ENCODE measurements around the gene ZNF14.
A peak's percentile ranks its signal among the peaks of the same experiment; 100 is the strongest.
"Not testable (repeated sequence)": the region's sequence is repeated elsewhere in the genome, so short reads cannot be mapped to it uniquely, and the experiment has no call there.

Gene ZNF14

GRCh38 chr19:19746286-19747213 lies 13.6 kb upstream of the ZNF14 start:
- DNase-seq, result no peak

- no peak for DNase-seq
Measured at GRCh38 chr19:19745496-19746285, 12.8 kb upstream of the ZNF14 start.

- DNase-seq, result no peak
Measured at GRCh38 chr19:19744641-19745040, 11.7 kb upstream of the ZNF14 start.

DNA sequence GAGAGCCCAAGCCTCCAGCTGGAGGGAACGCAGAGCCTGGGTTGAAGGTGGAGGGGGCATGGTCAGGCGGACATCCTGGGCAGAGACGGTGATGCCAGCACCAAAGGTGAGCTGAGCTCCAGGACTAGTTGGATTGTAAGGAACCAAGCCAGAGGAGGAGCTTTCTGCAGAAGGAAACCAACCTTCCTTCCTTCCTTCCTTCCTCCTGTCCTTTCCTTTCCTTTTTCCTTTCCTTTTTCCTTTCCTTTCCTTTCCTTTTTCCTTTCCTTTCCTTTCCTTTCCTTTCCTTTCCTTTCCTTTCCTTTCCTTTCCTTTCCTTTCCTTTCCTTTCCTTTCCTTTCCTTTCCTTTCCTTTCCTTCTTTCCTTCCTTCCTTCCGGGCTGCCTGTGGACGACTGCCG lies 11.0 kb upstream of the ZNF14 start:
- DNase-seq, result not testable (repeated sequence)

GRCh38 chr19:19743176-19743575 lies 10.3 kb upstream of the ZNF14 start:
- DNase-seq, result no peak

DNA sequence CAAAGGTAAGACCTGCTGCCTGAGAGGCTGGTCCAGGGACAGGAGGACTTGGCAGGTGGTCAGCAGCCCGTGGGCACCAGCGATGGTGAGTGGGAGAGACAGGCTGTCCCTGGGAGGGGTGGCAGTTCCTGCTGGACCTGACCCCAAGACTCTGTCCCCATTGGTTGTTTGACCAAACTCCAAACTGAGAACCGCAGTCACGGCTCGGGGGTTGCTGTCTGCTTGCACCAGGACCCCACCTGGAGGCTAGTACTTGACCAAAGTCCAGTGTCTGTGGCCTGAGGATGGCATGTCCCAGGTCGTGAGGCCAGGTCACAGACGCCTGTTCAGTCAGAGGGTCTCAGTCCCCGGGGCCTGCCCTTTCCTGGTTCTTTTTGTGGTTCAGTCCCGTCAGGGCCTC lies 9.9 kb upstream of the ZNF14 start:
- DNase-seq, result no peak

DNA sequence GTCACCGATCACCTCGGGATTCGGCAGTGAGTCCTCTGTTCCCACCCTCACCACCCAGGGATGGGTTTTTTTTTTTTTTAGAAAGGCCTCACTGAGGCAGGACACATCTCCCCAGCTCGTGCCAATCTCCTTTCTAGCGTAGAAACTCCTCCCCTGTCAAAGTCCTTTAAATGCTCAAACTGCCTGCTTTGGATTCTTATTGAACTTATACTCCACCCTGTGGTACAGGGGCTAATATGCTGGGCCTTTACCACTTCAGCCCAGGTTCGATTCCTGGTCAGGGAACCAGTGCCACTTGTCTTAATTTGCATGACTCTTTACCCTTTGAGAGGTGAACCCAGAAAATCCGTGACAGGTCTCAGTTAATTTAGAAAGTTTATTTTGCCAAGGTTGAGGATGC lies 8.3 kb upstream of the ZNF14 start:
- no peak for DNase-seq

- DNase-seq, result no peak
Measured at GRCh38 chr19:19740755-19741154, 7.8 kb upstream of the ZNF14 start.

- DNase-seq, result no peak
Measured at GRCh38 chr19:19738564-19738963, 5.7 kb upstream of the ZNF14 start.

GRCh38 chr19:19737559-19738332 lies 4.8 kb upstream of the ZNF14 start:
- no peak for DNase-seq

GRCh38 chr19:19721896-19722295 lies 11.0 kb downstream of the ZNF14 start:
- no peak for DNase-seq

DNA sequence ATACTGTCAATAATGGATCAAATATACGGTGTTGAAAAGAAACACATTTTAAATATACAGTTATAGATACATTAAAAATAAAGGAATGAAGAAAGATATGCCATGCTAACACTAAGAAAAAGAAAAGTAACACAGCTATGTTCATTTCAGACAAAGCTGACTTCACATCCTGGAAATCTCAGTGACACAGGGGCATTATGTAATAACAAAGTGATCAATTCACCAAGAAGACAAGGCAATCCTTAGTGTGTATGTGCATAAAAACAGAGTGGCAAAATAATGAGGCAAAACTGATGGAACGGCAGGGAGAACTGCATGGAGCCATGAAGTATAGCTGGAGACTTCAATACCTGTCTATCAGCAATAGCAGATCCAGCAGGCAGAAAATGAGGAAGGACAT lies 13.1 kb downstream of the ZNF14 start:
- peak in 1 of 2 donors; percentile 10 for DNase-seq

- DNase-seq, result no peak
Measured at GRCh38 chr19:19711934-19712828, 20.7 kb downstream of the ZNF14 start.

DNA sequence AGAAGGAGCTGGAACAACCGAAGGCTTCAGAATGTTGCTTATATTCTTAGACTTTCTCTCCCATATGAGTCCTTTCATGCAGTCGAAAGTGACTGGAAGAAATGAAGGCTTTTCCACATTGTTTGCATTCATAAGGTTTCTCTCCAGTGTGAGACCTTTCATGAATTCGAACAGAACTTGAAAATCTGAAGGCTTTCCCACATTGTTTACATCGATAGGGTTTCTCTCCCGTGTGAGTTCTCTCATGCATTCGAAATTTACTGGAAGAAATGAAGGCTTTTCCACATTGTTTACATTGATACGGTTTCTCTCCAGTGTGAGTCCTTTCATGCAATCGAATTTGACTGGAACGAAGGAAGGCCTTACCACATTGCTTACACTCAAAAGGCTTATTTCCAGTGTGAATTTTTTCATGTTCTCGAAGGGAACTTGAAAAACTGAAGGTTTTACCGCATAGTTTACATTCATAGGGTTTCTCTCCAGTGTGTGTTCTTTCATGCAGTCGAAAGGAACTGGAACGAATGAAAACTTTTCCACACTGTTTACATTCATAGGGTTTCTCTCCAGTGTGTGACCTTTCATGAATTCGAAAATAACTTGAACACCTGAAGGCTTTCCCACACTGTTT lies 21.5 kb downstream of the ZNF14 start:
- no peak for DNase-seq

- no peak for DNase-seq
Measured at GRCh38 chr19:19710506-19710905, 22.4 kb downstream of the ZNF14 start.

DNA sequence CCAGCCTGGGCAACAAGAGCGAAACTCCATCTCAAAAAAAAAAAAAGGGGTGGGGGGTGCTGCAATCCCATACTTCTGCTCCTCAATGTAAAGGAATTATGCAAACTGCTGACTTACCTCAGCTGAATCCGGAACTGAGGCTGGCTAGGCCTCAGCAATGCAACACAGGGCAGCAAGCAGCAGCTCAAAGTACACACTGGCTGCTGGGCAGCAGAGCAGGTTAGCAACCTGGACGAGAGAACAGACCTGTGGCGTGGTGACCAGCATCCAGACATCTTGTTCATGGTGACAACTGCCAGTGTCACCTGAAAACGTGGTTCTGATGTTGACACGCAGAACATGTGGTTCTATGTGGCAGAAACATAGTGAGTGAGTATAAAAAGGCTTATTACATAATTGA lies 28.1 kb downstream of the ZNF14 start:
- DNase-seq, result no peak

DNA sequence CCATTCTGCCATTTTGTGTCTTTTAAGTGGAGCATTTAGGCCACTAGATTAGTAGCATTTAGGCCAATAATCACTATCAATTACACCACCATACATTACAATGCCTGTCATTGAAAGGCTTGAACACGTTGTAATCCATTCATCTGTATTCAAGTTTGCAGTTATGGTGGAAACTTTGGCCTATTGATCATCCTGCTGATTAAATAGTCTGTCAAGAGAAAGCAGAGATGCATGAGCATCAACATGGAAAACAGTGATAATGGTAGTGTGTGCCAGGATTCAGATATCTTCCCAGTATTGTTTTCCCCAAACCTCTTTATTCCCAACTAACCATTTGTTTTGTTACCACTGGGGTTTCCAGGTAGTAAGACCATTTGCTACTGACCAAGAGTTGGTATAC lies 32.4 kb downstream of the ZNF14 start:
- not testable (repeated sequence) for DNase-seq

GRCh38 chr19:19697589-19697988 lies 35.3 kb downstream of the ZNF14 start:
- no peak for DNase-seq

DNA sequence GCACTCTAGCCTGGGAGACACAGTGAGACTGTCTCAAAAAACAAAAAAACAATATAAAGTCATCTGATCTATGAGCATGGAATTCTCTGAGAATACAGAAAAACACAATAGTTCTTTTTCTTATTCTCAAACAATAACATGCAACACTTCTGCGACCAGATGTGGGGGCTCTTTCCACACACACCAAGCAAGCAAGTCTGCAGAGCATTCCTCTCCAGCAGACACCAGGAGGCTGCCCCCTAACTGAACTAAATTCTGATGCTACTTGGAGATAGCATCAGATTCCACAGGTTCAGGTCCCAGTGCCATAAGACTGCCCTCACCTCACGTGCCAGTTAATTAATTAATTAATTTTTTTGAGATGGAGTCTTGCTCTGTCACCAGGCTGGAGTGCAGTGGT lies 36.5 kb downstream of the ZNF14 start:
- DNase-seq, result no peak

- no peak for DNase-seq
Measured at GRCh38 chr19:19691683-19692082, 41.2 kb downstream of the ZNF14 start.

- not testable (repeated sequence) for DNase-seq
Measured at GRCh38 chr19:19689023-19689422, 43.9 kb downstream of the ZNF14 start.

DNA sequence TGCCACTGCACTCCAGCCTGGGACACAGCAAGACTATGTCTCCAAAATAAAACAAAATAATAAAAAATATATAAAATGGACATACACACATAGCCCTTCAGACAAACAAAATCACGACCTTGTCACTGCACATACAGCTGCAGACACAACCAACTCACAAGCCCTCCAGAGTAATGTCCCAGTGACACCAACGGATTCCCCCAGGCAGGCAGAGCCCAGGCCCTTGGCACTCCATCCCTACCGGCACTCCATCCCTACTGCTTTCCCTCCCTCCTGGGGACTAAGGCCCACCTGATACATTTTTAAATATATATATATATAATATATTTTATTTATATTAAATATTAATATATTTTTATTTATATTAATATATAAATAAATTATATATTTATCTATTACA lies 45.8 kb downstream of the ZNF14 start:
- no peak for DNase-seq

All from CD4-positive, alpha-beta T cell treated with Interleukin-4 for 1 hour (primary cell).